ENCODE results near the gene MOSPD3.

Gene MOSPD3

GRCh38 chr7:100623951-100624824, 11.8 kb downstream of the MOSPD3 start:
- TF ChIP-seq, protein P1, sequence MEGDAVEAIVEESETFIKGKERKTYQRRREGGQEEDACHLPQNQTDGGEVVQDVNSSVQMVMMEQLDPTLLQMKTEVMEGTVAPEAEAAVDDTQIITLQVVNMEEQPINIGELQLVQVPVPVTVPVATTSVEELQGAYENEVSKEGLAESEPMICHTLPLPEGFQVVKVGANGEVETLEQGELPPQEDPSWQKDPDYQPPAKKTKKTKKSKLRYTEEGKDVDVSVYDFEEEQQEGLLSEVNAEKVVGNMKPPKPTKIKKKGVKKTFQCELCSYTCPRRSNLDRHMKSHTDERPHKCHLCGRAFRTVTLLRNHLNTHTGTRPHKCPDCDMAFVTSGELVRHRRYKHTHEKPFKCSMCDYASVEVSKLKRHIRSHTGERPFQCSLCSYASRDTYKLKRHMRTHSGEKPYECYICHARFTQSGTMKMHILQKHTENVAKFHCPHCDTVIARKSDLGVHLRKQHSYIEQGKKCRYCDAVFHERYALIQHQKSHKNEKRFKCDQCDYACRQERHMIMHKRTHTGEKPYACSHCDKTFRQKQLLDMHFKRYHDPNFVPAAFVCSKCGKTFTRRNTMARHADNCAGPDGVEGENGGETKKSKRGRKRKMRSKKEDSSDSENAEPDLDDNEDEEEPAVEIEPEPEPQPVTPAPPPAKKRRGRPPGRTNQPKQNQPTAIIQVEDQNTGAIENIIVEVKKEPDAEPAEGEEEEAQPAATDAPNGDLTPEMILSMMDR (IDR thresholded peaks at IDR 0.05; ENCODE audit: insufficient read depth, missing control alignments), result no peak
- FAIRE-seq (no peak), DNase-seq (ENCODE audit: insufficient read length, low spot score) (no peak)

- FAIRE-seq (no peak), DNase-seq (ENCODE audit: insufficient read length, low spot score) (no peak)
- TF ChIP-seq, protein P1 (IDR thresholded peaks at IDR 0.05; ENCODE audit: insufficient read depth, missing control alignments), result no peak
Observed at GRCh38 chr7:100626055-100626454, 13.7 kb downstream of the MOSPD3 start.

- no peak for FAIRE-seq
- DNase-seq (ENCODE audit: insufficient read length, low spot score), result peak; percentile 100
- TF ChIP-seq, protein P1 (IDR thresholded peaks at IDR 0.05; ENCODE audit: insufficient read depth, missing control alignments), result no peak
Observed at GRCh38 chr7:100626530-100627237, 14.3 kb downstream of the MOSPD3 start.

DNA sequence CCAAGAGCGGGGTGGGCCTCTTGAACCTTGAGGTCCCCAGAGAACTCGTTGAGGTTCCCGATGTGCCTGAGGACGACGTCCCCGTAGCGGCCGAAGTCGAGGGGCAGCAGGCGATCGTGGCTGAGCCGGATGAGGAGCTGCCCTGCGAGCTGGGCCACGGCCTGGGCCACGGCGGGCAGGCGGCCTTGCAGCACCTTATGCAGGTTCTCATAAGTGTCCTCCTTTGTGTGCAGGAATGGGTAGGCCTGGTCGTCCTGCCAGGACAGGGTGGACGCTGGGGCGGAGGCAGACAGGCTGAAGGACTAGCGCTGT, 14.9 kb downstream of the MOSPD3 start:
- FAIRE-seq (no peak), DNase-seq (ENCODE audit: insufficient read length, low spot score) (no peak)
- TF ChIP-seq, protein P1 (IDR thresholded peaks at IDR 0.05; ENCODE audit: insufficient read depth, missing control alignments), result no peak

GRCh38 chr7:100629117-100629716, 16.9 kb downstream of the MOSPD3 start:
- FAIRE-seq (no peak), DNase-seq (ENCODE audit: insufficient read length, low spot score) (no peak)

GRCh38 chr7:100630066-100630465, 17.7 kb downstream of the MOSPD3 start:
- TF ChIP-seq, protein P1 (IDR thresholded peaks at IDR 0.05; ENCODE audit: insufficient read depth, missing control alignments), result no peak
- FAIRE-seq, result no peak
- no peak for DNase-seq (ENCODE audit: insufficient read length, low spot score)

More at GRCh38 chr7:100629117-100629716, 16.9 kb downstream of the MOSPD3 start:
- TF ChIP-seq, protein P1 (IDR thresholded peaks at IDR 0.05; ENCODE audit: insufficient read depth, missing control alignments), result peak; percentile 33
